ENCODE data around the gene ZFC3H1.

GRCh38 chr12:71581206-71581605, 82.4 kb downstream of the ZFC3H1 start:
- TF ChIP-seq, protein P1, sequence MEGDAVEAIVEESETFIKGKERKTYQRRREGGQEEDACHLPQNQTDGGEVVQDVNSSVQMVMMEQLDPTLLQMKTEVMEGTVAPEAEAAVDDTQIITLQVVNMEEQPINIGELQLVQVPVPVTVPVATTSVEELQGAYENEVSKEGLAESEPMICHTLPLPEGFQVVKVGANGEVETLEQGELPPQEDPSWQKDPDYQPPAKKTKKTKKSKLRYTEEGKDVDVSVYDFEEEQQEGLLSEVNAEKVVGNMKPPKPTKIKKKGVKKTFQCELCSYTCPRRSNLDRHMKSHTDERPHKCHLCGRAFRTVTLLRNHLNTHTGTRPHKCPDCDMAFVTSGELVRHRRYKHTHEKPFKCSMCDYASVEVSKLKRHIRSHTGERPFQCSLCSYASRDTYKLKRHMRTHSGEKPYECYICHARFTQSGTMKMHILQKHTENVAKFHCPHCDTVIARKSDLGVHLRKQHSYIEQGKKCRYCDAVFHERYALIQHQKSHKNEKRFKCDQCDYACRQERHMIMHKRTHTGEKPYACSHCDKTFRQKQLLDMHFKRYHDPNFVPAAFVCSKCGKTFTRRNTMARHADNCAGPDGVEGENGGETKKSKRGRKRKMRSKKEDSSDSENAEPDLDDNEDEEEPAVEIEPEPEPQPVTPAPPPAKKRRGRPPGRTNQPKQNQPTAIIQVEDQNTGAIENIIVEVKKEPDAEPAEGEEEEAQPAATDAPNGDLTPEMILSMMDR (IDR thresholded peaks at IDR 0.05; ENCODE audit: insufficient read depth, low read depth, low read length): no peak
- no peak for TF ChIP-seq EZH2 (IDR thresholded peaks at IDR 0.05; ENCODE audit: insufficient read depth, low read length)
